ENCODE data around the gene SLC5A5. TPM values are rescaled to one million over a fixed set of nuclear protein-coding genes. Genes with fewer than 3 reads are reported as not detected.

SLC5A5 gene
- total RNA-seq: not detected

DNA sequence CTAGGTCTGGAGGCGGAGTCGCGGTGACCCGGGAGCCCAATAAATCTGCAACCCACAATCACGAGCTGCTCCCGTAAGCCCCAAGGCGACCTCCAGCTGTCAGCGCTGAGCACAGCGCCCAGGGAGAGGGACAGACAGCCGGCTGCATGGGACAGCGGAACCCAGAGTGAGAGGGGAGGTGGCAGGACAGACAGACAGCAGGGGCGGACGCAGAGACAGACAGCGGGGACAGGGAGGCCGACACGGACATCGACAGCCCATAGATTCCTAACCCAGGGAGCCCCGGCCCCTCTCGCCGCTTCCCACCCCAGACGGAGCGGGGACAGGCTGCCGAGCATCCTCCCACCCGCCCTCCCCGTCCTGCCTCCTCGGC is at the start of gene SLC5A5:
Gene SLC5A5 (plus strand): TSS at position 68 of the 373 bp plus-strand sequence. CDS start 375 bp downstream, outside the sequence.
- DNase-seq: no peak

DNA sequence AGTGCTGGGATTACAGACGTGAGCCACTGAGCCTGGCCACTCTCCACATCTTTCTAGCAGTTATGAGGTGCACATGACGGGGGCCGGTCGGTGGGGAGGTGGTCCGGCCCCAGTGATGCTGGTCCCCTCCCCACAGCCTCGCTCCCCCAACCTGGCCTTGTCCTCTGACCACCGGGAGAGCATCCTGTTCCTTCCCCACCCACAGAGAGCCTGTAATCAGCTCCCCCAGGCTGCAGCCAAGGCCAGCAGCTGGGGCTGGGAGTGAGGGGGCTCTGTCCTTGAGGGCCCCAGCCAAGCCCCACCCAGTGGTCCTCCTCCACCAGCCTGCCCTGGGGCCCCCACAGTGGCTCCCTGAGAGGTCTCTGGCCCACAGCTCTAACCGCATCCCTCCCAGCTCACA is 47.4 kb upstream of the SLC5A5 start:
- DNase-seq: no peak

DNA sequence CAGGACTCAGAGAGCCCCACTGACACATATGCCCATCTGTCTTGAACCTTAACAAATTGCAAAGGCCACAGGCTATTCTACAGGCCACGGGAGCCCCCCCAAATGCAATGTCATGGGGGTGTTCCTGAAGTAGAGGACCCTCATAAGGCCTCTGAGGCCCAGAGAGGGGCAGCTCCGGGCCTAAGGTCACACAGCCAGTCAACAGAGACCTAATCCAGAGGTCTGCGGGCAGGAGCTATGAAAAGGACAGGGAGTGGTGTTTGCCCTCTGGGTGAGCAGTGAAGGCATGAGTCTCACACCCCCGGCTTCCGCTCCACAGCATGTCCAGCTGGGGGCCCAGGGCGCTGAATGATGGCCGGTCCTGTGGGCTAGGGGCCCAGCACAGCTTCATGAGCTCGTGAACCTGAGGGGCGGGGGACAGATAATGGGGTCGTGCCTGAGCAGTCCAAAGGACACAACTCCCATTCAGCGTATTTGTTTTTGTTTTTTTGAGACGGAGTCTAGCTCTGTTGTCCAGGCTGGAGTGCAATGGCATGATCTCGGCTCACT is 45.2 kb upstream of the SLC5A5 start:
- DNase-seq: no peak

DNA sequence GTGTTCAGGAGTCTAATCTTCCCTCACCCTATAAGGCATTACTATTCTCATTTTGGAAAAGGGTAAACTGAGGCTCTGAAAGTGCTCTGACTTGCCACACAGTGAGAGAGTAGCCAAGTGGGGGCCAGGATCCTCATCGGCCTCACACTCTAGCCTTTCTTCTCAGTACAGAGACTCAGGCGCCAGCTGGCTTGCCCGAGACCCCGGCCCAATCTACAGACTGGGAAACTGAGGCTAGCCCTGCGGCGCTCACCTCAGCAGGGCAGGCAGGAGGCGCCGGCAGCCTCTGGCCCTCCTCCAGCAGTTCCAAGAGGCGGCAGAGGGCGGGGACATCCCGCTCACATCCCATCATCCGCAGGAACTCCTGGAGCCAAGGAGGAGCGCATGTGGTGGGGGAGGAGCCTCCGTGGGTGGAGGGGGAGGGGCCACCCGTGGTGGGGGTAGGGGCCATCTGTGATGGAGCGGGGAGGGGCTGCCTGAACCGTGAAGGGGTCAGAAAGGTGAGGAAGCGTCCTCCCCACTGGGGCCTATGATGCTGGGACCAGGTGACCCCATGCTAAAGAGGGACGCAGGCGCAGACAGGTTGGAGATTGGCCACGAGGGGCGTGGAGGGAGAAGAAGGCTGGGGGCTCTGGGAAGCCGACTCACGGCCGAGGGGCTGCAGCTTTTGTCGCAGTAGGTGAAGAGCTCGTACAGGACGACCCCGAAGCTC is 41.7 kb upstream of the SLC5A5 start:
- DNase-seq: peak; percentile 50

DNA sequence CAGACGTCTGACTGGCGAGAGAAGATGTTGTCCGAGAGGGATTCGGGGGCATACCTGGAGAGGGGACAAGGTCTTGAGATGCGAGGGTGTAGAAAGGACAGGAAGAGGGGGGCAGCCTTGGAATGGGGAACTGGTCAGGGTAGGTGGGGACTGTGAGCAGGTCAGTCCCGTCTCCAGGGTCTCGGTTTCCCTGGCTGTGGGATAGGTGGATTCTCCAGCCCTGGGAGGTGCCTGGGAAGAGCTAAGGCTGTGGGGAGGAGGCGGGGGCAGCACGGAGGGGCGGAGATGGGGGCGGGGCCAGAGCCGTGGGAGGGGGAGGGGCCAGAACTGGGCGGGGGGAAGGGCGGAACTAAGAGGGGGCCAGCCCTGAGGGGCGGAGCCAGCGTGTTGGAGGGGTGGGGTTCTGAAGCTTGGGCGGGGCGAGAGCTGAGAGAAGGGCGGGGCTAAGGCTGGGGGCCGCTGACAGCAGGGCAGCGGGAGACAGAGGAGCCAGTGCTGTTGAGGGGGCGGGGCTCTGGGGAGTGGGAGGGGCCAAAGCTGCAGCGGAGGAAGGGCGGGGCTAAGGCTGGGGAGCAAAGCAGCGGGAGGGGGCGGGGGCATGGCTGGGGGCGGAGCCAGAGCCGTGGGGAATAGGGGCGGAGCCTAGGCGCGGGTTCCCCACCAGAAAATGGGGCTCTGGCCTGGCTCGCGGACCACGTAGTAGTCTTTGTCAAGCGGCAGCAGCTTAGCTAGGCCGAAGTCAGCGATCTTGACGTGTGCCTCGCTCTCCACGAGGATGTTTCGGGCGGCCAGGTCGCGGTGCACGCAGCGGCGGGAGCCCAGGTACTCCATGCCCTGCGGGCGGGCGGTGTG is 41.0 kb upstream of the SLC5A5 start:
- peak; percentile 81 for DNase-seq

DNA sequence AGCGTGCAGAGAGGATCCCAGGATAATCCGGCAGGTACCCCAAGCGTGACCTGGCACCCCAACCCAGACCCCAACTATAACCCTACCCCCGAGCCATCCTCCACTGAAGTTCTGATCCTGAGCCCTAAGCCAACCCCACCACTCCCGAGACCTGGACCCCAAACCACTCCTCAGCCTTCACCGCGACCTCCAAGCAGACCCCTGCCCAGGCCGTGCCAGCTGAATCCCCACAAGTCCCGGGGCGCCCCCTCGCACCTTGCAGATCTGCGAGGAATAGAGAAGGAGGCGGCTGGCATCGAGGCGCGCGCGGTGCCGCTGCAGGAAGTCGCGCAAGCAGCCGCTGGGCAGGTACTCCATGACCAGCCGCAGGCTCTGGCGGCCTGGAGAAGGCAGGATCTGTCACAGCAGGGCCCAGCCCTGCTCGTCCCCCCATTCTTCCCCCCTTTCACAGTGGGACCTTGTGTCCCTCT is 40.3 kb upstream of the SLC5A5 start:
- no peak for DNase-seq

DNA sequence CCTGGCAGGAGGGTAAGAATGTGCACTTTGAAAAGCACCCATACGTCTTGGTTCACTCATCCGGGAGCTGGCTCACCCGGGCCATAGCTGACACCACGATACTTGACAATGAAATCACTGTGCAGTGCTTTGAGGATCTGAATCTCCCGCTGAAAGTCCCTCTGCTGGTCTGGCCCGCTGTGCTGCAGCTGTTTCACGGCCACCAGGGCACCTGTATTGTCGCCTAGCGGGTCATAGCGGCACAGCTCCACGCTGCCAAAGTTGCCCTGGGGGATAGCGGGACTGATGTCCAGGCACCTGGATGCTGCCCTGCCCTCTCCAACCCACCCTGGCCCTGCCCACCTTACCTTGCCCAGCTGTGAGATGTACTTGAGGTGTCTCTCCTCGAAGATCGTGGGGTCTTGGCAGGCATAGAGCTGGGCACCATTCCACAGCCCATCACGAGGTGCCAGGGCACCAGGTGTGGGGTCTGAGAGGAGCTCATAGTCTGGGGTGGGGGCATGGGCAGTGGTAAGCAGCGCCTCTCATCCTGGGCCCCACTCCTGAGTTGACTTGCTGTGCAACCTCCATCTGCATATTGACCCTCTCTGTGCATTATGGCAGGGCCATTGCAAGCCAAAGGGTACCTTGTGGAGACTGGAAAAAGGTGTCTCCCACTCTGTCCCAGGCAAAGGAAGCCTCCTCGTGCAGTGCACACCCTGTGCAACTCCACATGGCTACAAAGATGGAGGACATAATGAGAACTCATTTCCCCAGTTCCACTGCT is 39.1 kb upstream of the SLC5A5 start:
- DNase-seq: no peak

DNA sequence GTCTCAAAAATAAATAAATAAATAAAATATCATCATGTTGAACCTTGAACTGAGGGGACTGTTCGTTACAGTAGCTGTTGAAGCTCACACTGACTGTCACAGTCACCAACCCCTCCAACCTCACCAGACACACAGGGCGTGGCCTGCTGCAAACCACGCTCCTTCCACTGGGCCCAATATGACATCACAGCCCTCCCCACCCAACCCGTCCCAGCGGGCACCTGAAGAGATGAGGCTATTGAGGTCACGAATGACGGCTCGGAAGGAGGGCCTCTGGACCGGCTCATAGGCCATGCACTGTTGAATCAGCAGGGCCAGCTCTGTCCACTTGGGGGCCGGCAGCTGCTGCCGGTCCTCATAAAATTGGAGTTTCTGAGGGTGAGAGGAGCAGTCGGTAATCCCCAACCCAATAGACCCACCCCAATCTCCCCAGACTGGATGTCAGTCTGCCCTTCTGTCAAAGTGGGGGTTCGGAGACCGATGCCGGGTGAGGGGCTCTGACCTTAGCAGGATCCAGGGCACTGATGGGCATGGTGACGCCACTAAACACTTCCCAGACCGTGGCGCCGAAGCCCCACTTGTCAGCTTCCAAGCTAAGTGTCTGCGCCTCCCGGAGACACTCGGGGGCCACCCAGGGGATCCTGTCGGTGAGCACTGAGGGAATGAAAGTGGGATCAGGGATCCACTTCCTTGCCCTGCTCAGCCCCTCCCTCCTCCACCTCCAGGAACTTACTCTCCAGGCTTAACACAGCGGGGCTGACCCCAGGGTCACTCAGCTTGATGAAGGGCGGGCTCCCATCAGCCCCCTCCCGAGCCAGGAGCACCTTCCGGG is 37.2 kb upstream of the SLC5A5 start:
- DNase-seq: no peak

DNA sequence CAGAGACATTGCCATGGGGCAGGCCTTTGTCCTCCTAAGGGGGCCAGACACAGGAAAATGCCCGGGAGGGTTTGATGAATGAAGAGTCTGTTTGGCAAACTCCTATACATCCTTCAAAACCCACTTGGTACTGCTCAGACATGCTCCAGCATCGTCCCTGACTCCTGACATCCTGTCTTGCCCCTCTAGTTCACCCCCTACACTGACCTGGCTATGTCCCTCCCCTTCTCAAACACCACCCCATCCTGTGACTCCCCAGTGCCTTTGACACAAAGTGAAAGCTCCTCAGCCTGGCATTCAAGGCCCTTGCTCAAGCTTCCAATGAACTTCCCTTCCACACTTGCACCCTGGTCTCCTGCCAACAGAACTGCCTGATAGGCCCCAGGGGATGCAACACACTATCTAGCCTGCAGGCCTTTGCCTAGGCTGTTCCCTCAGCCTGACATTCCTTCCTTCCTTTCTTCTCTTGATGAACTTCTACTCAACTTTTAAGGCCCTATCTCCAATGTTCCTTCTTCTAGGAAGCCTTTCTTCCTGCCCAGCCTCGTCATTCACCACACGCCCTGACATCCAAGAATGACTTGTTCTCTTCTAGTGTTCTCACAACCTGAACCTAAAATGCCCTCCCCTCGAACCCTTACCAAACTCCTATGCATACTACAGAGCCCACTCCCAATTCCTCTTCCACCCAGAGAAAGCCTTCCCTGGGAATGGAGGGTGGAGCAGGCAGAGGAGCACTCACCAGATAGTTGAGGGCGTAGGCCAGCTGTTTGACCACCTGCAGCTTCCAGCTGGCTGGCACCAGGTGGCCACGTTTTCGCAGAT is 36.4 kb upstream of the SLC5A5 start:
- no peak for DNase-seq

DNA sequence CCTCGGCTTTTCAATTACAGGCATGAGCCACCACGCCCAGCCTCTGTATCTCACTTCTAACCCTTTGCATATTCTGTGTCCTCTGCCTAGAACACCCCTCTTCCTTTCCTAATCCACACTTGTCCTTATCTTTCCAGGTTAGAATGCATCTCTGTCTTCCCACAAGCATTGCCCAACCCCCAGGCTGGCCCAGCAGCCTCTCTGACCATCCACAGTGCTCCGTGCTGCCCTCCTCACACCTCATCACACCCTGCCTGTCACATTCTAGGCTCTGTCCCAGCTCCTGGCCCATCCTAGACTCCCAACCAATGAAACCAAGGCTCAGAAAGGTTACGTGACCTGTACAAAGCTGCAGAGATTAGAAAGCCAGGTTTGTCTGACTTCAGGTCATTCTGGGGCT is 35.2 kb upstream of the SLC5A5 start:
- DNase-seq: no peak

DNA sequence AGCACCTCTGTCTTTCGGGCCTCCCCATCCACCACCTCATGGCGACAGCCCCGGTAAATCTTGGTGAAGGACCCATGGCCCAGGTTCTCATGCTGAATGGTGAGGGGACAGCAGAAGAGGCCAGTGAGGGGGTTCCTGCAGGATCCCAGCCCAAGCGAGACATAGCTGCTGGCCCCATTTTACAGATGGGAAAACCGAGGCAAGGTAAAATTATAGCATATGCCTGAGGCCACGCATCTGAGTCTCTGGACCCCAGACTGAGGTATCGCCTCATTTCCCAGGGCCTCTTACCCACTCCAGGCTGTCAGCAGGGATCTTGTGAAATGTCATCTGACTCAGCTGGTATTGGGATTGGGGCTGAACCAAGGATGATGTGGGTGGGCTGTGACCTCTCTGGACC is 33.8 kb upstream of the SLC5A5 start:
- DNase-seq: no peak

DNA sequence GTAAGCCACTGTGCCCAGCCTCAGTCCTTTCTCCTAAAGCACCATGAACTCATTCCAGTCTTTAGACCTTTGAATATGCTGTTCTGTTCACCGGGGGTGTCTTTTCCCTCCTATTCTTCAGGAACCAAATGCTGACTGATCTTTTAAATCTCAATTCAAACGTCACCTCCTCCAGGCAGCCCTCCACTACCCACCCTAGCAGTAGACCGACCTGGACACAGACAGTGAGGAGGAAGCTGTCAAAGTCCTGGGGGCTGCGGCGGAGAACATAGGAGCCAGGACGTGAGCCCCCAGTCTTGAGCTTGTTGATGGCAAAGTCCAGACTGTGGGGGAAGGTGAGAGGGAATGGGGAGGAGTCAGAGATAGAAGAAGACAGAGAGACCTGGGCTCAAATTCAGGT is 31.7 kb upstream of the SLC5A5 start:
- DNase-seq: no peak

DNA sequence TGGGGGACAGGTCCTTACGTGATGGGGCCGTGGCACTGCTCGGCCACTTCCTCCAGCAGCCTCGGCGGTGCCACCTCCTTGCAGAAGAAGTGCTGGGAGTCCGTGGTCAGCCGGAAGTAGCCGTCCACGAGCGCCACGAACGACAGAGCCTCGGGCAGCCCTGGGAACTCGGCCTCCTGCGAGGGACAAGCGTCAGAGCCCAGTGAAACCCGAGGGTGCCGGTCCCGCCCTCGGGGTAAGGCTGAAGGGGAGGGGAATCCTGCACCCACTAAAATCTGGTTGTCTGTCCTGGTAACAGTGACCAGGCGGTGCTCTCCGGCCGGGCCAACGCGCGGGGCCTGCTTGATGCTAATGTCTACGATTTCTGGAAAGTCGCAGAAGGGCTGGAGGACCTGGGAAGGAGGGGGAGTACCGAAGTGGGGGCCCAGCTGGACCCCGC is 30.4 kb upstream of the SLC5A5 start:
- DNase-seq: no peak

DNA sequence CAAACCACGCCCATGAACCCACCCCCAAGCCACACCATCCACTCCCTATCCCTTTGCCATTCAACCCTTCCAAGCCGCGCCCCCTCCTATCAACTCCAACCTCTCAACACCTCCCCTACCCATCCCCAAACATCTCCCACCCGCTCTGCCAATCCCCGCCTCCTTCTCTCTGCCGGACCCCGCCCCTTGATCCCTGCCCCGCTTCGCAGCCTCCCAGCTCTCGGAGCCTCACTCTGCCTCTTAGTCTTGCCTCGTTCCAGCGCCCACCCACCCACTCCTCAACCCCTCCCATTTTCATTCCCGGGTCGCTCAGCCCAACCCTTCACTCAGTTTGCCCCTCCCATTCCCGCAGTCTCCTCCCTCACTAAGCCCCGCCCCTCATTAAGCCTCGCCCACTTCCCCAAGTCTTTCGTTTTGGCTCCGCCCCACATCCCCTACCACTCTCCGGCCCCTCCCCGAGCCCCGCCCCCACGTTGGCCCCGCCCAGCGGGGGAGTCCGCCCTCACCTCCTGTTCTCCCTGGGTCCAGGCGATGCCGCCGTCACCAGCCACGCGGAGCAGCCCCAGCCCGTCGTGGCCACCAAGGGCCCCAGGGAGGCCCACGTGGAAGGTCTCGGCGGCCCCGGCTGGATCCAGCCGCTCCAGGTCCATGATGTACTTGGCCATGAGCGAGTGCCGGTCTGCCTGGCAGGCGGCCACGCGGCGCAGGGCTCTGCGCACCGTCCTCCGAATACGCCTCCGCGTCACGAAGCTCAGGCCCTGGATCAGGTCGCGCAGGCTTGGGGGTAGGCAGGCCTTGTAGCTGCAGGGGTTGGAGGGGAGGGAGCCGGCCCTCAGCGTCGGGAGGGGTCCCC is 29.7 kb upstream of the SLC5A5 start:
- peak; percentile 93 for DNase-seq

DNA sequence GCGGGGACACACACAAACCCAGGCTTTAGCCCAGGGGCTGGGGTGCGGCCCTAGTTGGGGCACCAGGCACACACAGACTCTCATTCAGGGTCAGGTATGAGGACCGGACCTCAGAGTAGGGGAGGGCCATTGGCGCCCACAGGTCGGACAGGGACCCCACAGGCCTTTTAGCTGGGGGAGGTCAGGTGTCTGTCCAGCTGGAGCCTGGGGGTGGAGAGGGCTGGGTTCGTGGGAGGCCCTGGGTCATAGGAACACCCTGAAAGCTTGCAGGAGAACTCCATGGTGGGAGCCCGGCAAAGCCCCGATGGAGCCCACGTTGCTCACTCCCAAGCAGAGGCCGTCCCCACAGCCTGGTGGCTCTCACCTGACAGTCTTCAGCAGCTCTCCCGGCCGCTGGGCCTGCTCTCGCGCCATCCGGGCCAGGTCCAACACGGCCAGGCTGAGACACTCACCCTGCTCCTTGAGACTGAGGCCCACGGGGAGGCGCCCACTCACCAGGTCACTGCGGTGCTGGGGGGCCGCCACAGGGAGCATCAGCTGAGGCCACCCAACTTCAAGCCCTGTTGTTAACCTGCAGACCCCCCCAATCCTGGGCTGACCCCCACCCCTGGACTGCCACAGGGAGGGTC is 29.0 kb upstream of the SLC5A5 start:
- DNase-seq: no peak

DNA sequence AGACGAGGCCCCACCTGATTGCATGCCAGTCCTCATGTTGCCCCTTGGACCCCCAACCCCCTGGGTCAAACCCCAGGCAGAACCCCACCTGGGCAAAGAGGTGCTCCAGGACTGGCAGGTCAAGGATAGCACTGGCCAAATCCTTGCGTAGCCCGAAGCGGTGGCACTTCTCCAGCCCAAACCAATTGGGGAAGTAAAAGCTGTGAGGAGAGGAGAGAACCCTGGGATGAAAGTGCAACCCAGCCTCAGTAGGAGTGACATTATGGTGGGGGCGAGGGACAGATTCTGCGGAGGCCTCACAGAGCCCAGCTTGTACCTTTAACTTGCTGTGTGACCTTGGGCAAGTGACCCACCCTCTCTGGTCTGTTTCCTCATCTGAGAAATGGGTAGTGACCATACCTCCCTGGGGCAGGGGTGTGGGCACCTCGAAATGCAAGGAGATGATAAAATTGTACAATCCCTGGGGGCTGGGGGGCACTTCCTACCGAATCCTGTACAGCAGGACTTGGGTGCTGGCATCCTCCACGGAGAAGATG is 28.4 kb upstream of the SLC5A5 start:
- no peak for DNase-seq

DNA sequence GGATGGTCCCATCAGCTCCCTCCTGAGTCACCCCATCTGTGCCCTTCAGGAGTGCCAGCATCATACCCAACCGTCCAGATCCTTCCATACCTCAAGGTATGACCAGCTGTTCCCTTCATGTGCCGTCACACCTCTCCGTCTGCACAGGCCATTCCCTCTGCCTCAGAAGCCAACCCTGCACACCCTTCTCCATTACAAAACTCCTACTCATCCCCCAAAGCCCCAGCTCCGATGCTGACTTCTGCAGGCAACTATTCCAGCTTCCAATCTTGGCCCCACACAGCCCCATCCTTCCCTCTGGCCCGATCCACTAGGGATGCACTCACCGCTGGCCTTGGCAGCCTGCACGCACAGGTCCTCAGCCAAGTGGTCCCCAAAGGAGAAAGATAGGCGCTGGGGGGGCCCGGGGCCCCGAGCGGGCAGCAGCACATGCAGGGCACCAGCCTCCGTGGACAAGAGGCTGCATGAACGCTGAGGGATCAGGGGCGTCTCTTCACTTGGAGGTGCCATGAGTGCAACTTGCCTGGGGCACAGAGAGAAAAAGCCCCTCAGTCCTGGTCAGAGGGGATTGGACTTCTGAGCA is 27.7 kb upstream of the SLC5A5 start:
- DNase-seq: no peak

DNA sequence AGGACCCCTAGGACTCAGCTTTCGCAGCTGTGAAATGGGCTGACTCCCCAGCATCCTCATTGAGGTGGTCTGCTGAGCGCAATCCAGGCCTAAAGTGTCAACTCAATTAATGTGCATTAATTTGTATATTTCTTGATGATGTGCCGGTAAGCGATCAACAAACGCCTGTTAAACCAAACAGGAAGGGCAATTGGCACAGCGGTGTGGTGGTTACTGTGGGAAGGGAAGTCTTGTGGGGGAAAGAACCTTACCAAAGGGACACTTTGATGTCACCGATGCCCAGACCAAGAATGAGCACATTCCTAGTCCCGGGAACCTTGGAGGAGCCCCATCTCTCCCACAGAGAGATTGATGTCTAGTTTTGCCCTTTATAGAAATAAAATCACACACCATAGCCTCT is 25.6 kb upstream of the SLC5A5 start:
- DNase-seq: no peak
